ENCODE results near the gene DOCK1. TPM values are rescaled to one million over a fixed set of nuclear protein-coding genes. Genes with fewer than 3 reads are reported as not detected.
A peak's percentile ranks its signal among the peaks of the same experiment; 100 is the strongest.

DOCK1 gene
- total and polyA plus RNA-seq, 4 donors, result 10.9 to 82.6 (median 43.3) TPM

DNA sequence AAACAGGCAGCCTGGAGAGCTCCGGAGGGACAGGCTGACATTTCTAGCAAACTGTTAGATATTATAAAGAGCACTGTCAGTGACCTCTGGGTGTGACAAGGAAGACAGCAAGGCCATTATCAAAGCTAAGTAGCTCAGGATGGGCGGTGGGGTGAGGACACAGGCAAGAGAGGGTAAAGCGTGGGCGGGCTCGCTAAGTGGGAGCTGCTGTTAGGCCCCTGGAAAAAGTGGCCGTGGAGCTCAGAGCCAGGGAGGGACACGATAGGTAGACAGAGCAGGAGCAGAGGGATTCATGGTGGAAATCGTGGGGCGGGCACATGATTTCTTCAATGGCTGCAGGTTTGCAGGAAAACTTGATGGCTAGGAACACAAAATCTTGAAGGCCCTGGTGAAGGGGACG, 592.5 kb downstream of the DOCK1 start:
- DNase-seq (no peak), ATAC-seq (ENCODE audit: low FRiP score) (no peak)
- peaks cover 1% of the 10 kb centered on the region for H3K9me3 ChIP-seq (ENCODE audit: control insufficient read depth, low read length)
- no peak overlapping the region for H3K27ac ChIP-seq (ENCODE audit: low read depth in 1 of 2, low read length in 2 of 2)
- no peak overlapping the region for H3K4me3 ChIP-seq (ENCODE audit: low read length in 2 of 2)
- H3K36me3 ChIP-seq (ENCODE audit: control insufficient read depth in 1 of 2, insufficient read depth in 2 of 2, low read length in 1 of 2), result no peaks in the 10 kb centered on the region
- H3K4me1 ChIP-seq (ENCODE audit: control insufficient read depth in 1 of 2, insufficient read depth in 2 of 2, low read length in 2 of 2), result no peaks in the 10 kb centered on the region
- no peaks in the 10 kb centered on the region for H3K27me3 ChIP-seq (ENCODE audit: control insufficient read depth in 1 of 2, insufficient read depth in 2 of 2, low read length in 1 of 2)
- 88 to 90% methylated on average over 10 of the region's 10 CpGs for WGBS, 2 donors
- intact Hi-C loops (cut with DNase I), result no loop called here

- Histone ChIP-seq H3K36me3 (ENCODE audit: control insufficient read depth in 1 of 2, insufficient read depth in 2 of 2, low read length in 1 of 2) (no peaks in the 10 kb centered on the region), H3K9me3 (ENCODE audit: control insufficient read depth, low read length) (peaks cover 2% of the 10 kb centered on the region), H3K4me3 (ENCODE audit: low read length in 2 of 2) (no peak overlapping the region), H3K27ac (ENCODE audit: low read depth in 1 of 2, low read length in 2 of 2) (no peak overlapping the region), H3K27me3 (ENCODE audit: control insufficient read depth in 1 of 2, insufficient read depth in 2 of 2, low read length in 1 of 2) (no peaks in the 10 kb centered on the region), H3K4me1 (ENCODE audit: control insufficient read depth in 1 of 2, insufficient read depth in 2 of 2, low read length in 2 of 2) (no peaks in the 10 kb centered on the region)
- ATAC-seq (ENCODE audit: low FRiP score), result peak; percentile 22
- intact Hi-C loops (cut with DNase I), result no loop called here
- 76 to 77% methylated on average over 14 of the region's 14 CpGs for WGBS, 2 donors
- DNase-seq, result no peak
Measured at GRCh38 chr10:127498087-127498486, 592.9 kb downstream of the DOCK1 start.

DNA sequence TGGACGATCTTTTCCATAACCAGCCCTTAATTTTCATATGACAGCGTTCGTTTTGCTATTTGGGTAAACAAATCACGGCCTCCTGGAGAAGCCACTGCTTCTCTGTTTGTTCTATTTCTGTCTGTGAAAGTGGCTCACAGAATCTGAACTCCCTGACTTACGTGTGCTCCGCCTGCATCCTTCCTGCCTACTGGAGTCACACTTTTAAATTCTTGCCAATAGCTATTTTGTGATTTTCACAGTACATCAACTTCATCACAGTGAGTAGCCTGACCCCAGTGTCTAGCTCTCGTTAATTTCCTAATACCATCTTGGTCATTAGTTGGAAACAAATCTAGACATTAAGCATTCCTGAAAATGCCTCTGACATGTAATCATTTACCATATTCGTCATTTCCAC, 594.9 kb downstream of the DOCK1 start:
- H3K36me3 ChIP-seq (ENCODE audit: control insufficient read depth in 1 of 2, insufficient read depth in 2 of 2, low read length in 1 of 2), result no peaks in the 10 kb centered on the region
- 73 to 74% methylated on average over 8 of the region's 8 CpGs for WGBS, 2 donors
- no peak for DNase-seq
- ATAC-seq (ENCODE audit: low FRiP score), result no peak
- no peaks in the 10 kb centered on the region for H3K27me3 ChIP-seq (ENCODE audit: control insufficient read depth in 1 of 2, insufficient read depth in 2 of 2, low read length in 1 of 2)
- intact Hi-C loops (cut with DNase I), result no loop called here
- H3K4me3 ChIP-seq (ENCODE audit: low read length in 2 of 2), result no peak overlapping the region
- H3K4me1 ChIP-seq (ENCODE audit: control insufficient read depth in 1 of 2, insufficient read depth in 2 of 2, low read length in 2 of 2), result no peaks in the 10 kb centered on the region
- no peak overlapping the region for H3K27ac ChIP-seq (ENCODE audit: low read depth in 1 of 2, low read length in 2 of 2)
- peaks cover 3% of the 10 kb centered on the region for H3K9me3 ChIP-seq (ENCODE audit: control insufficient read depth, low read length)

Other genes with a start within 250 kb of the DOCK1 start
- gene C10orf90, start 234.7 kb upstream of the DOCK1 start, total RNA-seq, result not detected
- not detected for gene C10orf90, start 234.7 kb upstream of the DOCK1 start, polyA plus RNA-seq